Nephron (organoid): Measurements from ENCODE around the gene EVI2A.

Experiments used
- H3K27ac Mint-ChIP-seq, 3 experiments: 2 replicates each; pipeline ENCODE4 v1.8.0; 2020; ENCODE audit warnings: mixed read lengths in 3 of 3, mild to moderate bottlenecking in 2 of 3, moderate library complexity in 1 of 3
- H3K27me3 Mint-ChIP-seq: 2 replicates; pipeline ENCODE4 v1.8.0; 2021; ENCODE audit warnings: low read depth, mild to moderate bottlenecking, moderate library complexity, mixed read lengths
- H3K36me3 Mint-ChIP-seq: 2 replicates; pipeline ENCODE4 v1.8.0; 2020; ENCODE audit warnings: low read depth, mixed read lengths
- H3K4me1 Mint-ChIP-seq: 2 replicates; pipeline ENCODE4 v1.8.0; 2020; ENCODE audit warnings: mixed read lengths
- H3K4me3 Mint-ChIP-seq, 3 experiments: 2 replicates each; pipeline ENCODE4 v1.8.0; 2020; ENCODE audit warnings: mild to moderate bottlenecking in 3 of 3, mixed read lengths in 3 of 3, moderate library complexity in 2 of 3
- H3K9me3 Mint-ChIP-seq: 2 replicates; pipeline ENCODE4 v1.8.0; 2020; ENCODE audit warnings: mixed read lengths
- TF ChIP-seq, protein P1 (sequence below), 3 experiments: fragments of 200-600 bp; sonication (generic); IDR thresholded peaks; one replicate each; pipeline ENCODE4 v1.5.0; 2021; ENCODE audit warnings: antibody characterized with exemption in 3 of 3; ENCODE audit not compliant: unreplicated experiment in 3 of 3

EVI2A gene

DNA sequence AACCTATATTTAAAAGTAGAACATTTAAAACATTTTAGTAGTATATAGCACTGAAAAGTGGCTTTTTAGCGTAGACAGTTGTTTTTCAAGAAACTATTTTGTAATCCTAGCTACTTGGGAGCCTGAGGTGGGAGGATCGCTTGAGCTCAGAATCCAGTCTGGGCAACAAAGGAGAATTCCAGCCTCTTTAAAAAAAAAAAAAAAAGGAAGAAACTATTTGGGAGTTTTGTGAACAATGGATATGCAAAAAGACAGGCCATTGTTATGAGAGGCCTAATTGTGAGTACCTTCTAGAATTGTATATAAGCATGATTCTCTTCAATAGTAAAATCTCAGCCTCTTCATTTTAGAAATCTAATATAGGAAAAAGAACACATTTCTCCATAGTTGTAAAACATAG is 42.0 kb downstream of the EVI2A start:
- Mint-ChIP-seq H3K4me1 (no peaks in the 10 kb centered on the region), H3K27me3 (no peaks in the 10 kb centered on the region), H3K4me3 (no peak overlapping the region), H3K9me3 (no peaks in the 10 kb centered on the region), H3K27ac (no peak overlapping the region), H3K36me3 (peaks cover 56% of the 10 kb centered on the region)
- TF ChIP-seq, protein P1, sequence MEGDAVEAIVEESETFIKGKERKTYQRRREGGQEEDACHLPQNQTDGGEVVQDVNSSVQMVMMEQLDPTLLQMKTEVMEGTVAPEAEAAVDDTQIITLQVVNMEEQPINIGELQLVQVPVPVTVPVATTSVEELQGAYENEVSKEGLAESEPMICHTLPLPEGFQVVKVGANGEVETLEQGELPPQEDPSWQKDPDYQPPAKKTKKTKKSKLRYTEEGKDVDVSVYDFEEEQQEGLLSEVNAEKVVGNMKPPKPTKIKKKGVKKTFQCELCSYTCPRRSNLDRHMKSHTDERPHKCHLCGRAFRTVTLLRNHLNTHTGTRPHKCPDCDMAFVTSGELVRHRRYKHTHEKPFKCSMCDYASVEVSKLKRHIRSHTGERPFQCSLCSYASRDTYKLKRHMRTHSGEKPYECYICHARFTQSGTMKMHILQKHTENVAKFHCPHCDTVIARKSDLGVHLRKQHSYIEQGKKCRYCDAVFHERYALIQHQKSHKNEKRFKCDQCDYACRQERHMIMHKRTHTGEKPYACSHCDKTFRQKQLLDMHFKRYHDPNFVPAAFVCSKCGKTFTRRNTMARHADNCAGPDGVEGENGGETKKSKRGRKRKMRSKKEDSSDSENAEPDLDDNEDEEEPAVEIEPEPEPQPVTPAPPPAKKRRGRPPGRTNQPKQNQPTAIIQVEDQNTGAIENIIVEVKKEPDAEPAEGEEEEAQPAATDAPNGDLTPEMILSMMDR (IDR thresholded peaks at IDR 0.05; ENCODE audit: unreplicated experiment in 3 of 3) = no peak

DNA sequence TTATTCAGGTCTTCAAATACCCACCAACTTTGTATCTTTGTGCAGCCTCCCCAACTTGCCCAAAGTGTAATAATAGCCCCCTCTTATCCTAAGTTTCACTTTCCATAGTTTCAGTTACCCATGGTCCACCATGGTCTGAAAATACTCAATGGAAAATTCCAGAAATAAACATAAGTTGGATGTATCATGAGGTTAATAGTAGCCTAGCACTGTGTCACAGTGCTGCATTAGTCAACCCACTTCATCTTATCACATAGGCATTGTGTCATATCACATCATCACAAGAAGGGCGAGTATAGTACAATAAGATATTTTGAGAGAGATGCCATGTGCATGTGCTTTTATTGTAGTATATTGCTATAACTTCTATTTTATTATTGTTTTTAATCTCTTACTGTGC is 46.3 kb downstream of the EVI2A start:
- Mint-ChIP-seq H3K36me3 (peaks cover 63% of the 10 kb centered on the region), H3K27ac (no peak overlapping the region), H3K4me1 (no peaks in the 10 kb centered on the region), H3K9me3 (no peaks in the 10 kb centered on the region), H3K27me3 (no peaks in the 10 kb centered on the region), H3K4me3 (no peak overlapping the region)
- TF ChIP-seq, protein P1 (IDR thresholded peaks at IDR 0.05; ENCODE audit: unreplicated experiment in 3 of 3) = no peak

DNA sequence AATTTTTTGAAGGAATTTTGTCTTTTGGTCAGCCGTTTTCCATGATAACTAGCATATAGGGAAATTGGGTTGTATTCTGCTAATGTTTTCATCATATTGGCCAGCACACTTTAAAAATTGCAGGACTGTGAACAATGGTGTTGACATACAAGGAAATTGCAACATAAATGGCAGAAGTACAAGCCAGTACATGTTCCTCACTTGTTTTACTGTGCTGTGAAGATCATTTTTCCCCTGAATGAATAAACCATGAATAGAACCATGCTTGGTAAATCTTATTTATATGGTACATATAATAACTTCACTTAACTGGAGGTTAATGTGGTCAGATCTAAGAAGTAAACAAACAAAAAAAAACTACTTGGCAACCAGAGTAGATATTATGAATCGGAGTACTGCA is 47.2 kb downstream of the EVI2A start:
- TF ChIP-seq, protein P1 (IDR thresholded peaks at IDR 0.05; ENCODE audit: unreplicated experiment in 3 of 3) = no peak
- H3K9me3 Mint-ChIP-seq = no peaks in the 10 kb centered on the region
- H3K36me3 Mint-ChIP-seq = peaks cover 66% of the 10 kb centered on the region
- H3K27ac Mint-ChIP-seq = no peak overlapping the region
- H3K27me3 Mint-ChIP-seq = no peaks in the 10 kb centered on the region
- H3K4me1 Mint-ChIP-seq = peaks cover 7% of the 10 kb centered on the region
- H3K4me3 Mint-ChIP-seq = no peak overlapping the region

DNA sequence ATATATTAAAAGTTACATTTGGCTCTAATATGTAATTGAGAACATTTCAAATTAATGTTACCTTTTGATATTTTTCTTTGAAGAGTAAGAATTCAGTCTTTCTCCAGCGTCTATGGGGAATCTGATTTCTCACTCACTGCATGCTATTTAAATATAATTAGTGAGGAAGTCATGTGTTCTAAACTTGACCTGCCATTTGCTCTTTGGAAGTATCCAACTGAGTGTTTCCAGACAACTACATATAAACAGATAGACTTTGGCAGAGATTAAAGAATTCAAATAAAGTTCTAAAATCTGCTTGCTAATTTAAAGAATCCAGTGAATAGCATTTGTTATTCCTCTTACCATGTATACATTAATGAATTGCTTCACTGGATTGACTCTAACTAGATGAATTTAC is 47.9 kb downstream of the EVI2A start:
- Mint-ChIP-seq H3K9me3 (no peaks in the 10 kb centered on the region), H3K4me1 (peaks cover 11% of the 10 kb centered on the region), H3K36me3 (peaks cover 70% of the 10 kb centered on the region), H3K27me3 (no peaks in the 10 kb centered on the region), H3K4me3 (no peak overlapping the region), H3K27ac (no peak overlapping the region)
- TF ChIP-seq, protein P1 (IDR thresholded peaks at IDR 0.05; ENCODE audit: unreplicated experiment in 3 of 3) = no peak

DNA sequence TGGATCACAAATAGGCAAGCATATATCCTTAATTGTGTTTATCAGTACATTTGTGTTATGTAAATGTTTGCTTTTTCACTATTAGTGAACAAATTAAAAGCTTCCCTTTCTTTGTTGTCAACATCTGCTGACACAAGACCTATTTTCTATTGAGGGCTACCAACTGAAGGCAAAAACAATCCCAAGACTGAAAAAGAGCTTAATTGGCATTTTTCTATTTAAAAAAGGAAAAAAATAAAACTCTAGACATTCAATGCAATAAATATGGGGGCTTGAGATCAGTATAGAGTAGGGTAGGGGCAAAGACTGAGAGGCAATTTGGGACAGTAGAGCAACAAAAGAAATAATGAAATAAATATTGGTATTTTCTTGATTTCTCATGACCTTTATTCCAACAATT is 48.6 kb downstream of the EVI2A start:
- Mint-ChIP-seq H3K27me3 (no peaks in the 10 kb centered on the region), H3K9me3 (no peaks in the 10 kb centered on the region), H3K27ac (no peak overlapping the region), H3K4me3 (no peak overlapping the region), H3K4me1 (peaks cover 11% of the 10 kb centered on the region), H3K36me3 (peaks cover 70% of the 10 kb centered on the region)
- TF ChIP-seq, protein P1 (IDR thresholded peaks at IDR 0.05; ENCODE audit: unreplicated experiment in 3 of 3) = no peak

DNA sequence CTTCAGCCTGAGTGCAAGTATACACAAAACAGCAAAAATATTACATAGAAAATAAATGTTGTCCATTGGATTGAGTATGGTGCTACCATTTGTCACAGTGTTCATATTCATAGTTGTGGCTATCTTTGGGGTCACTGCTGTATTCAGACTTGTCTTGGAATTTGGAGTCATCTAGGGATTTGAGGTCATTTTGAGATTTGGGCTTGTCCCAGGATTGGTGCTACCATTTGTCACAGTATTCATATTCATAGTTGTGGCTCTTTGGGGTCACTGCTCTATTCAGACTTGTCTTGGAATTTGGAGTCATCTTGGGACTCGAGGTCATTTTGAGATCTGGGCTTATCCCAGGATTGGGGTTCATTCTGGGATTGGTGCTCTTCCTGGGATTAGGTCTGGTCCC is 49.2 kb downstream of the EVI2A start:
- TF ChIP-seq, protein P1 (IDR thresholded peaks at IDR 0.05; ENCODE audit: unreplicated experiment in 3 of 3) = no peak
- Mint-ChIP-seq H3K4me3 (no peak overlapping the region), H3K27me3 (no peaks in the 10 kb centered on the region), H3K4me1 (peaks cover 11% of the 10 kb centered on the region), H3K27ac (no peak overlapping the region), H3K36me3 (peaks cover 73% of the 10 kb centered on the region), H3K9me3 (no peaks in the 10 kb centered on the region)
